Hematopoietic multipotent progenitor cell treated with erythropoietin and hydrocortisone succinate and interleukin-3 and kit ligand, for 8 days (in vitro differentiated cells): ENCODE data around the gene DCAF15.
"Not testable (repeated sequence)": the region's sequence is repeated elsewhere in the genome, so short reads cannot be mapped to it uniquely, and the experiment has no call there.

ENCODE experiments used
- DNase-seq: peaks from one replicate; pipeline ENCODE4 v3.0.0-alpha.2; 2015

The DCAF15 gene

GRCh38 chr19:13952154-13952930, at the start of gene DCAF15:
TSS of gene DCAF15 (plus strand) at chr19:13952509. CDS start at chr19:13952513, 4 bp downstream.
- peak; percentile 99 for DNase-seq

GRCh38 chr19:13902993-13903555, 49.2 kb upstream of the DCAF15 start:
- DNase-seq = peak; percentile 69

GRCh38 chr19:13905634-13906520, 46.4 kb upstream of the DCAF15 start, which contains the start of the genes BRME1 and CC2D1A:
TSS of gene BRME1 (minus strand) at chr19:13906117. CDS start at chr19:13904892, 1,225 bp downstream.
TSS of gene CC2D1A (plus strand) at chr19:13906201. CDS start at chr19:13906442, 241 bp downstream.
- peak; percentile 92 for DNase-seq

- no peak for DNase-seq
Observed at GRCh38 chr19:13906521-13906904, 45.8 kb upstream of the DCAF15 start.

GRCh38 chr19:13906910-13907309, 45.4 kb upstream of the DCAF15 start:
- no peak for DNase-seq

- DNase-seq = no peak
Observed at GRCh38 chr19:13908674-13909073, 43.6 kb upstream of the DCAF15 start.

- no peak for DNase-seq
Observed at GRCh38 chr19:13909430-13909829, 42.9 kb upstream of the DCAF15 start.

GRCh38 chr19:13913352-13913751, 39.0 kb upstream of the DCAF15 start:
- DNase-seq = no peak

GRCh38 chr19:13914777-13915176, 37.5 kb upstream of the DCAF15 start:
- DNase-seq = no peak

GRCh38 chr19:13917888-13918406, 34.4 kb upstream of the DCAF15 start:
- DNase-seq = no peak

GRCh38 chr19:13918726-13919411, 33.4 kb upstream of the DCAF15 start:
- no peak for DNase-seq

GRCh38 chr19:13920524-13920923, 31.8 kb upstream of the DCAF15 start:
- no peak for DNase-seq

GRCh38 chr19:13920940-13921747, 31.2 kb upstream of the DCAF15 start:
- peak; percentile 88 for DNase-seq

GRCh38 chr19:13922118-13922517, 30.2 kb upstream of the DCAF15 start:
- DNase-seq = not testable (repeated sequence)

GRCh38 chr19:13923194-13923987, 28.9 kb upstream of the DCAF15 start:
- no peak for DNase-seq

- DNase-seq = no peak
Observed at GRCh38 chr19:13926010-13926409, 26.3 kb upstream of the DCAF15 start.

- no peak for DNase-seq
Observed at GRCh38 chr19:13926715-13927114, 25.6 kb upstream of the DCAF15 start.

- no peak for DNase-seq
Observed at GRCh38 chr19:13929340-13929739, 23.0 kb upstream of the DCAF15 start.

GRCh38 chr19:13929956-13930355, 22.4 kb upstream of the DCAF15 start:
- no peak for DNase-seq

GRCh38 chr19:13930402-13930801, 21.9 kb upstream of the DCAF15 start:
- DNase-seq = no peak
